Psoas muscle (tissue), 8 donors: ENCODE results near the gene PLK5. TPM values are rescaled to one million over a fixed set of nuclear protein-coding genes. Genes with fewer than 3 reads are reported as not detected.

Experiments used
- ATAC-seq, 4 donors: fragments of 200-7000 bp; cut with Tn5 transposase; one replicate each; pipeline ENCODE4 v1.9.1; 2020; ENCODE audit warnings: moderate library complexity in 3 of 4, mild to moderate bottlenecking in 2 of 4
- DNase-seq, 2 donors: peaks; one replicate each; pipeline ENCODE4 v3.0.0-alpha.2; 2020
- H3K27ac ChIP-seq: fragments of 200-600 bp; one replicate; pipeline ENCODE4 v1.8.0; 2022
- H3K27me3 ChIP-seq, 3 donors: fragments of 200-600 bp in 1 of 3; one replicate each; pipeline versions ENCODE4 v1.6.1 to v1.8.0; 2013 to 2022; ENCODE audit warnings: low read length in 2 of 3, mild to moderate bottlenecking in 2 of 3, moderate library complexity in 1 of 3; ENCODE audit not compliant: insufficient read depth in 3 of 3
- H3K36me3 ChIP-seq, 2 donors: fragments of 200-600 bp in 1 of 2; one replicate each; pipeline versions ENCODE4 v1.6.1 to v1.8.0; 2013 to 2022; ENCODE audit warnings: low read depth in 1 of 2, mild to moderate bottlenecking in 1 of 2, moderate library complexity in 1 of 2; ENCODE audit not compliant: insufficient read depth in 1 of 2
- H3K4me1 ChIP-seq: fragments of 200-600 bp; one replicate; pipeline ENCODE4 v1.8.0; 2022
- H3K4me3 ChIP-seq: fragments of 200-600 bp; one replicate; pipeline ENCODE4 v1.8.0; 2022; ENCODE audit warnings: mild to moderate bottlenecking
- H3K9me3 ChIP-seq: fragments of 200-600 bp; one replicate; pipeline ENCODE4 v1.8.0; 2022
- WGBS, 3 donors: extraction: QIAGEN DNeasy Blood & Tissue Kit; methylation state at CpG; one replicate each; pipeline versions ENCODE4 v1.1.6 to v1.1.7; 2013; 5-methylcytosine and 5-hydroxymethylcytosine counted together
- intact Hi-C, 2 donors: fragments of 100-400 bp; cut with DNase I; formaldehyde crosslinking; loops; one replicate each; pipeline versions ENCODE4 v1.11.0 to v1.14.2; 2022
- polyA plus RNA-seq, 3 donors: library from polyadenylated mRNA; stranded (reverse); fragments of 200-250 nt; gene quantifications; one replicate each; pipeline ENCODE4 v1.2.3, GENCODE V29; 2013
- total RNA-seq, 4 donors: library from RNA; stranded (reverse); fragmentation: NEBNext Ultra II Directional in 2 of 4; extraction: Animal tissue kit (Norgen Biotek cat#: 25700) in 2 of 4; gene quantifications; one replicate each; pipeline versions ENCODE4 v1.2.1 to v1.2.4, GENCODE V29; 2021 to 2023
- TF ChIP-seq, protein P1 (sequence below): fragments of 200-600 bp; IDR thresholded peaks from one replicate; pipeline ENCODE4 v1.8.0; 2022; ENCODE audit warnings: antibody characterized with exemption
- donor health status: healthy with polysubstance abuse.
- donor health status: DM: no; HTN: no; CAD: no; lungs with moderate emphysema.
- donor health status: Bipolar disorder and iron deficiency.
- donor health status: healthy.
- donor health status: DM: yes; HTN: yes; CAD: no.
- donor health status: DM: no; HTN: no; CAD: no.
- donor health status: DM: no; HTN: no; CAD: no.
- donor health status: DM: yes; HTN: yes; CAD: no.

The PLK5 gene
- total and polyA plus RNA-seq, 7 donors: 0.03 to 0.35 TPM; not detected in 5

DNA sequence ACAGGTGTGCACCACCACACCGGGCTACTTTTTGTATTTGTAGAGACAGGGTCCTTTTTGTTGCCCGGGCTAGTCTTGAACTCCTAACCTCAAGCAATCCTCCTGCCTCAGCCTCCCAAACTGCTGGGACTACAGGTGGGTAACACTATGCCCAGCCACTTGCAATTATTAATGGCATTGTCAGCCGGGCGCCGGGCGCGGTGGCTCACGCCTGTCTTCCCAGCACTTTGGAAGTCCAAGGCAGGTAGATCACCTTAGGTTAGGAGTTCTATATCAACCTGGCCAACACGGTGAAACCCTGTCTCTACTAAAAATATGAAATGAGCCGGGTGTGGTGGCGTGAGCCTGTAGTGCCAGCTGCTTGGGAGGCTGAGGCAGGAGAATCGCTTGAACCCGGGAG is 47.0 kb downstream of the PLK5 start:
- no peak for ATAC-seq
- 94 to 96% (median 96%) methylated on average over 13 of the region's 13 CpGs for WGBS, 3 donors

DNA sequence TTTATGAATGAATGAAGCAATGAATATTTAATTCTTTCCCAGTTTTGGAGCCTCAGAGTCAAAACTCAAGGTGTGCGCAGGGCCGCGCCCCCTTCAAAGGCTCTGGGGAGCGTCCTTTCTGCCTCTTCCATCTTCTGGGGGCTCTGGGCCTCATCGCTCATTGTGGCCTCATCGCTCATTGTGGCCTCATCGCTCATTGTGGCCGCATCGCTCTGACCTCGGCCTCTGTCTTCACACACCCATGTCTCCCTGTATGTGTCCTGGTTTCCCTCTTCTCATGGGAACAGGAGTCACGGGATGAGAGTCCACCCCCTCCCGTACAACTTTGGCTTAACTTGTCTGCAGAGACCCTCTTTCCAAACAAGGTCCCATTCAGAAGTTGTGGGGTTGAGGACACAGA is 47.5 kb downstream of the PLK5 start:
- TF ChIP-seq, protein P1, sequence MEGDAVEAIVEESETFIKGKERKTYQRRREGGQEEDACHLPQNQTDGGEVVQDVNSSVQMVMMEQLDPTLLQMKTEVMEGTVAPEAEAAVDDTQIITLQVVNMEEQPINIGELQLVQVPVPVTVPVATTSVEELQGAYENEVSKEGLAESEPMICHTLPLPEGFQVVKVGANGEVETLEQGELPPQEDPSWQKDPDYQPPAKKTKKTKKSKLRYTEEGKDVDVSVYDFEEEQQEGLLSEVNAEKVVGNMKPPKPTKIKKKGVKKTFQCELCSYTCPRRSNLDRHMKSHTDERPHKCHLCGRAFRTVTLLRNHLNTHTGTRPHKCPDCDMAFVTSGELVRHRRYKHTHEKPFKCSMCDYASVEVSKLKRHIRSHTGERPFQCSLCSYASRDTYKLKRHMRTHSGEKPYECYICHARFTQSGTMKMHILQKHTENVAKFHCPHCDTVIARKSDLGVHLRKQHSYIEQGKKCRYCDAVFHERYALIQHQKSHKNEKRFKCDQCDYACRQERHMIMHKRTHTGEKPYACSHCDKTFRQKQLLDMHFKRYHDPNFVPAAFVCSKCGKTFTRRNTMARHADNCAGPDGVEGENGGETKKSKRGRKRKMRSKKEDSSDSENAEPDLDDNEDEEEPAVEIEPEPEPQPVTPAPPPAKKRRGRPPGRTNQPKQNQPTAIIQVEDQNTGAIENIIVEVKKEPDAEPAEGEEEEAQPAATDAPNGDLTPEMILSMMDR: no peak
- DNase-seq (no peak), ATAC-seq (no peak)
- Histone ChIP-seq H3K27me3 (peaks cover 0 to 4% (median 3%) of the 10 kb centered on the region in 3 donors), H3K36me3 (peaks cover 0 to 4% of the 10 kb centered on the region in 2 donors), H3K9me3 (no peaks in the 10 kb centered on the region), H3K4me1 (no peaks in the 10 kb centered on the region), H3K27ac (no peak overlapping the region), H3K4me3 (no peak overlapping the region)
- WGBS, 3 donors: 90% methylated on average over 12 of the region's 12 CpGs
- intact Hi-C loops: no loop called here

More for the DNA sequence above, 47.0 kb downstream of the PLK5 start:
- no peak for DNase-seq
- H3K4me3 ChIP-seq: no peak overlapping the region
- H3K36me3 ChIP-seq: no peaks in the 10 kb centered on the region
- H3K27me3 ChIP-seq: peaks cover 0 to 6% (median 5%) of the 10 kb centered on the region in 3 donors
- H3K4me1 ChIP-seq: no peaks in the 10 kb centered on the region
- no peaks in the 10 kb centered on the region for H3K9me3 ChIP-seq
- TF ChIP-seq, protein P1: no peak
- no peak overlapping the region for H3K27ac ChIP-seq
- intact Hi-C loops: no loop called here

GRCh38 chr19:1572795-1573194 is 48.9 kb downstream of the PLK5 start:
- intact Hi-C loops: no loop called here
- DNase-seq (no peak), ATAC-seq (no peak)
- WGBS, 3 donors: 72 to 77% (median 74%) methylated on average over 9 of the region's 9 CpGs
- no peak overlapping the region for H3K4me3 ChIP-seq
- TF ChIP-seq, protein P1: no peak
- peaks cover 0 to 18% of the 10 kb centered on the region in 2 donors for H3K36me3 ChIP-seq
- H3K9me3 ChIP-seq: no peaks in the 10 kb centered on the region
- no peak overlapping the region for H3K27ac ChIP-seq
- no peaks in the 10 kb centered on the region for H3K27me3 ChIP-seq
- H3K4me1 ChIP-seq: no peaks in the 10 kb centered on the region

DNA sequence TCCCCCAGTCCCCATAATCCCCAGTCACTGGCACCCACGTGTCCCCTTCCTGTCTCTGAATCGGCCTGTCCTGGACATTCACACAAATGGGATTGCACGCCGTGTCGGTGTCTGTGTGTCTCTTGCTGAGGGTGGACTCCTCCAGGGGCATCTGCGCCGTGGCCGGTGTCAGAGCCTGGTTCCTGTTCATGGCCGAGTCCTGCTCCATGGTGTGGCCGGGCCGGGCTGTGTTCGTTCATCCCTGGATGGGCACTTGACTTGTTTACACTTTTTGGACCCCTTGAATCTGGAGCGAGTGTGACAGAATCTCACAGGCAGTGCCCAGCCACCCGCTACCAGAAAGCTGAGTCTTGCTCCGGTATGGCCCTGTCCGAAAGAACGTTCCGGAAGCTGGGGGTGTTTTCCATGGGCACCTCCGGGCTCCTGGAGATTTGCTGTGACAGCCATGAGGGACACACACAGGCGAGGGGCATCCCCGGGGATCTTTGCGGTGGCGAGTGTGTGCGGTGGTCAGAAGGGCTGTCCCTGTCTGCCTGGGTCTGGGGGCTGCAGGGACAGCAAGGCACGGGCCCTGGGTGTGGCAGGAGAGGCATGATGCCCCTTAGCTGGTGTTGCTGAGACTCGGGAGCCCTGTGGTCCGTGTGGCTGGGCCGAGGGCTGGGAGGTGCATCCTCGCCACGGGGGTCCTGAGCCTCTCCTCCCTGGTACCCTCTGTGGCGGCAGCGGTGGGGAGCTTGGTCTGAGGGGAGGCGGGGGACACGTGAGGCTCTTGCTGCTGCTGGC is 50.7 kb downstream of the PLK5 start:
- 78 to 82% (median 82%) methylated on average over 34 of the region's 34 CpGs for WGBS, 3 donors
- DNase-seq: no peak
- TF ChIP-seq, protein P1: no peak

More for the DNA sequence above, 50.7 kb downstream of the PLK5 start:
- no peaks in the 10 kb centered on the region for H3K27me3 ChIP-seq
- H3K4me1 ChIP-seq: no peaks in the 10 kb centered on the region
- intact Hi-C loops: no loop called here
- no peak overlapping the region for H3K27ac ChIP-seq
- peaks cover 0 to 36% of the 10 kb centered on the region in 2 donors for H3K36me3 ChIP-seq
- no peak for ATAC-seq
- no peaks in the 10 kb centered on the region for H3K9me3 ChIP-seq
- H3K4me3 ChIP-seq: no peak overlapping the region
